Epithelial cell of proximal tubule (primary cell): Measurements from ENCODE around the gene RUSC2. TPM values are rescaled to one million over a fixed set of nuclear protein-coding genes. Genes with fewer than 3 reads are reported as not detected.

Source experiments
- DNase-seq: peaks from one replicate; pipeline ENCODE4 v3.0.0-alpha.2; 2011; ENCODE audit warnings: low read depth
- H3K4me3 ChIP-seq: 2 replicates; pipeline ENCODE4 v1.5.1; 2011; ENCODE audit warnings: low read depth, mild to moderate bottlenecking, low read length
- CTCF ChIP-seq: conservative IDR thresholded peaks from 2 replicates; pipeline ENCODE4 v1.5.1; 2012; ENCODE audit warnings: low read depth, mild to moderate bottlenecking, low read length
- total RNA-seq: library from RNA; depleted of rRNA; stranded (reverse); fragments of >200 nt; gene quantifications from 2 replicates; pipeline ENCODE4 v1.2.3, GENCODE V29; 2015

RUSC2 gene
- total RNA-seq, 1 donor from 2014 or later = 21.7 TPM

- no peak for TF ChIP-seq CTCF
- no peak overlapping the region for H3K4me3 ChIP-seq
- DNase-seq = no peak
These were observed 10.3 kb downstream of the RUSC2 start for GRCh38 chr9:35500130-35500748.

- H3K4me3 ChIP-seq = no peak overlapping the region
- no peak for TF ChIP-seq CTCF
- no peak for DNase-seq
These were observed 12.0 kb downstream of the RUSC2 start for GRCh38 chr9:35501946-35502345.

- TF ChIP-seq CTCF = no peak
- H3K4me3 ChIP-seq = no peak overlapping the region
- no peak for DNase-seq
These were observed 16.4 kb downstream of the RUSC2 start for GRCh38 chr9:35506359-35506758.

GRCh38 chr9:35508069-35508468, 18.2 kb downstream of the RUSC2 start:
- no peak for TF ChIP-seq CTCF
- H3K4me3 ChIP-seq = no peak overlapping the region
- DNase-seq = no peak

- DNase-seq = no peak
- no peak for TF ChIP-seq CTCF
- H3K4me3 ChIP-seq = no peak overlapping the region
These were observed 20.5 kb downstream of the RUSC2 start for GRCh38 chr9:35510383-35510753.

GRCh38 chr9:35510754-35511428, 21.0 kb downstream of the RUSC2 start:
- TF ChIP-seq CTCF = peak; percentile 40
- H3K4me3 ChIP-seq = no peak overlapping the region
- peak; percentile 90 for DNase-seq

GRCh38 chr9:35511453-35511852, 21.5 kb downstream of the RUSC2 start:
- TF ChIP-seq CTCF = no peak
- H3K4me3 ChIP-seq = no peak overlapping the region
- DNase-seq = no peak
